Loucy (cell line): Measurements from ENCODE around the gene TMPRSS2.

Experiments used
- H2AFZ ChIP-seq: fragments of 200-600 bp; sonication (generic); 2 replicates; pipeline ENCODE4 v1.6.0; 2016; ENCODE audit warnings: antibody characterized with exemption, mild to moderate bottlenecking, low read length, moderate library complexity
- H3F3A ChIP-seq: fragments of 200-600 bp; 2 replicates; pipeline ENCODE4 v1.6.0; 2016; ENCODE audit warnings: antibody characterized with exemption, low read depth, mild to moderate bottlenecking
- H3K27me3 ChIP-seq: fragments of 200-600 bp; sonication (generic); 2 replicates; pipeline ENCODE4 v1.6.1; 2014; ENCODE audit warnings: low read length, mild to moderate bottlenecking; ENCODE audit not compliant: insufficient read depth, poor library complexity, severe bottlenecking
- H3K36me3 ChIP-seq: fragments of 200-600 bp; sonication (generic); 2 replicates; pipeline ENCODE4 v1.6.1; 2016; ENCODE audit warnings: low read length; ENCODE audit not compliant: insufficient read depth
- H3K4me1 ChIP-seq: fragments of 200-600 bp; sonication (generic); 2 replicates; pipeline ENCODE4 v1.5.1; 2014; ENCODE audit warnings: low read length, mild to moderate bottlenecking; ENCODE audit not compliant: insufficient read depth, poor library complexity, severe bottlenecking
- H3K4me2 ChIP-seq: fragments of 200-600 bp; sonication (generic); 2 replicates; pipeline ENCODE4 v1.6.0; 2014; ENCODE audit warnings: antibody characterized with exemption, low read length, low read depth, mild to moderate bottlenecking; ENCODE audit not compliant: poor library complexity, severe bottlenecking
- H3K4me3 ChIP-seq: fragments of 200-600 bp; sonication (generic); 2 replicates; pipeline ENCODE4 v1.5.1; 2014; ENCODE audit warnings: low read length, mild to moderate bottlenecking, mixed read lengths; ENCODE audit not compliant: poor library complexity, severe bottlenecking
- H3K79me2 ChIP-seq: fragments of 200-600 bp; sonication (generic); 2 replicates; pipeline ENCODE4 v1.6.1; 2014; ENCODE audit warnings: low read length; ENCODE audit not compliant: insufficient read depth
- H3K9ac ChIP-seq: fragments of 200-600 bp; sonication (generic); 2 replicates; pipeline ENCODE4 v1.6.0; 2014; ENCODE audit warnings: mild to moderate bottlenecking, low read depth, low read length, moderate library complexity; ENCODE audit not compliant: poor library complexity, severe bottlenecking
- H3K9me2 ChIP-seq: fragments of 200-600 bp; sonication (generic); replicated peaks from 2 replicates; pipeline ENCODE4 v1.6.1; 2016; ENCODE audit warnings: low read depth, low read length, mixed read lengths
- H3K9me3 ChIP-seq: fragments of 200-600 bp; sonication (generic); 2 replicates; pipeline ENCODE4 v1.6.1; 2014; ENCODE audit warnings: mild to moderate bottlenecking, antibody characterized with exemption, low read length, low read depth; ENCODE audit not compliant: insufficient read depth
- H4K20me1 ChIP-seq: fragments of 200-600 bp; sonication (generic); 2 replicates; pipeline ENCODE4 v1.6.0; 2014; ENCODE audit warnings: antibody characterized with exemption, low read length, mild to moderate bottlenecking; ENCODE audit not compliant: insufficient read depth, poor library complexity, severe bottlenecking
- EZH2phosphoT487 ChIP-seq: fragments of 200-600 bp; IDR thresholded peaks from 2 replicates; pipeline ENCODE4 v1.6.1; 2018; ENCODE audit warnings: antibody characterized with exemption, mild to moderate bottlenecking, moderate library complexity, borderline replicate concordance
- TF ChIP-seq, protein P1 (sequence below): fragments of 200-600 bp; sonication (generic); conservative IDR thresholded peaks from 2 replicates; pipeline ENCODE4 v1.5.1; 2014; ENCODE audit warnings: mild to moderate bottlenecking, antibody characterized with exemption, low read length

The TMPRSS2 gene

DNA sequence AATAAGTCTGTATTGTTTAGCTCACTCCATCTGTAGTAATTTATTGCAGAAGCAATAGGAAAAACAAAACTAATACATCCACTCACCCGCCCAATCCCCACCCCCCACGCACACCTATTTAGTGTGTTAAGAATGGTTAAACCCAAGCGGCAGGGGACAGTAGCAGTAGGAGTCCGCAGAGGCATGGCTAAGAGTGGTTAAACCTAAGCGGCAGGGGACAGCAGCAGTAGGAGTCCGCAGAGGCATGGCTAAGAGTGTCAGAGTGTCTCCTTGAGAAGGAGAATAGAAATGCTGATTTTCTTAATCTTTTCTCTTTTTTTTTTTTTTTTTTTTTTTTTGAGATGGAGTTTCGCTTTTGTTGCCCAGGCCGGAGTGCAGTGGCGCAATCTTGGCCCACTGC lies 34.8 kb upstream of the TMPRSS2 start:
- Histone ChIP-seq H3K79me2 (no peaks in the 10 kb centered on the region), H4K20me1 (no peaks in the 10 kb centered on the region), H3K36me3 (no peaks in the 10 kb centered on the region), H3K4me1 (no peaks in the 10 kb centered on the region), H3K9me3 (no peaks in the 10 kb centered on the region), H2AFZ (no peak overlapping the region), H3K27me3 (no peaks in the 10 kb centered on the region), H3K4me3 (no peak overlapping the region), H3K4me2 (no peak overlapping the region), H3K9me2 (no peaks in the 10 kb centered on the region), H3F3A (no peaks in the 10 kb centered on the region), H3K9ac (no peak overlapping the region)
- TF ChIP-seq, protein P1, sequence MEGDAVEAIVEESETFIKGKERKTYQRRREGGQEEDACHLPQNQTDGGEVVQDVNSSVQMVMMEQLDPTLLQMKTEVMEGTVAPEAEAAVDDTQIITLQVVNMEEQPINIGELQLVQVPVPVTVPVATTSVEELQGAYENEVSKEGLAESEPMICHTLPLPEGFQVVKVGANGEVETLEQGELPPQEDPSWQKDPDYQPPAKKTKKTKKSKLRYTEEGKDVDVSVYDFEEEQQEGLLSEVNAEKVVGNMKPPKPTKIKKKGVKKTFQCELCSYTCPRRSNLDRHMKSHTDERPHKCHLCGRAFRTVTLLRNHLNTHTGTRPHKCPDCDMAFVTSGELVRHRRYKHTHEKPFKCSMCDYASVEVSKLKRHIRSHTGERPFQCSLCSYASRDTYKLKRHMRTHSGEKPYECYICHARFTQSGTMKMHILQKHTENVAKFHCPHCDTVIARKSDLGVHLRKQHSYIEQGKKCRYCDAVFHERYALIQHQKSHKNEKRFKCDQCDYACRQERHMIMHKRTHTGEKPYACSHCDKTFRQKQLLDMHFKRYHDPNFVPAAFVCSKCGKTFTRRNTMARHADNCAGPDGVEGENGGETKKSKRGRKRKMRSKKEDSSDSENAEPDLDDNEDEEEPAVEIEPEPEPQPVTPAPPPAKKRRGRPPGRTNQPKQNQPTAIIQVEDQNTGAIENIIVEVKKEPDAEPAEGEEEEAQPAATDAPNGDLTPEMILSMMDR: no peak
- no peak for TF ChIP-seq EZH2phosphoT487

DNA sequence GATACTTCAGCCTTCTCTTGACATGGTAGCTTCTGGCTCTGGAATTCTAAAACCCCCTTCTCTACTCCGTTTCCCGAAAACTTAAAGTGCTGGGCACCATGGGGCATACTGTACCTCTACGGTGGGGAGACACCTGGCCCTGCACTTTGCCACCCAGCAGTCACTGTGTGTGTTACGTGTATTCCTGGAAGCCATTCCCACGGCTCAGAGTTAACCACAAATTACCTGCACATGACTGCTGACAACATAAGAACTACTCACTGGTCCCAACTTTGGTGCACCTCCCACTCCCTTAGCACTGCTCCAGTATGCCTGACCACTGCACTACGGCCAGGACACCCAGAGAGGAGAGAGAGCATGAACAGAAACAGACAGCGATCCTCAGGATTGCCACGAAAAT lies 29.4 kb upstream of the TMPRSS2 start:
- Histone ChIP-seq H3K4me2 (no peak overlapping the region), H3K27me3 (no peaks in the 10 kb centered on the region), H4K20me1 (no peaks in the 10 kb centered on the region), H3K9ac (no peak overlapping the region), H3K9me2 (no peaks in the 10 kb centered on the region), H3K4me3 (no peak overlapping the region), H3K4me1 (no peaks in the 10 kb centered on the region), H3K9me3 (no peaks in the 10 kb centered on the region), H2AFZ (no peak overlapping the region), H3K36me3 (no peaks in the 10 kb centered on the region), H3F3A (no peaks in the 10 kb centered on the region), H3K79me2 (no peaks in the 10 kb centered on the region)
- TF ChIP-seq, protein P1: no peak
- TF ChIP-seq EZH2phosphoT487: no peak

DNA sequence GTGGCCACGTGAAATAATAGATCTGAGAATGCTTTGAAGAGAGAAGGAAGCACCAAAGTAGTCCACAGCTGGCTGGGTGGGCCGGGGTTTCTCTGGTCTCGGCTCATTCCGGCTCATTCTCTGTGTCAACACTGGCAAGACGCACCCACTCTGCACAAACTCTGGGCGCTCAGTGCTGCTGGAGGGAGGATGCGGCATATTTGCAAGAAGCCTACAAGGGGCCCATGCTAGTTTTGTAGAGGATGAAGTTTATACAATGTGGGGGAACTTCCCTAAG lies 28.8 kb upstream of the TMPRSS2 start:
- no peaks in the 10 kb centered on the region for H3K36me3 ChIP-seq
- no peak overlapping the region for H3K4me2 ChIP-seq
- no peak overlapping the region for H3K9ac ChIP-seq

More for the DNA sequence above, 28.8 kb upstream of the TMPRSS2 start:
- TF ChIP-seq, protein P1: no peak
- TF ChIP-seq EZH2phosphoT487: no peak
- H3K9me2 ChIP-seq: no peaks in the 10 kb centered on the region
- H3K4me3 ChIP-seq: no peak overlapping the region
- no peaks in the 10 kb centered on the region for H3K9me3 ChIP-seq
- no peaks in the 10 kb centered on the region for H3F3A ChIP-seq
- H3K27me3 ChIP-seq: no peaks in the 10 kb centered on the region
- H3K79me2 ChIP-seq: no peaks in the 10 kb centered on the region
- no peaks in the 10 kb centered on the region for H3K4me1 ChIP-seq
- H4K20me1 ChIP-seq: no peaks in the 10 kb centered on the region
- H2AFZ ChIP-seq: no peak overlapping the region
